Liver (tissue), 9 donors: ENCODE data around the gene CPS1. TPM values are rescaled to one million over a fixed set of nuclear protein-coding genes. Genes with fewer than 3 reads are reported as not detected.

Experiments used
- DNase-seq: peaks from one replicate; pipeline ENCODE4 v3.0.0-alpha.2; 2017; ENCODE audit warnings: low spot score
- H3K27ac ChIP-seq, 2 donors: one replicate each; pipeline ENCODE4 v1.7.0; 2013; ENCODE audit warnings: inconsistent platforms in 2 of 2, low read length in 2 of 2, control low read depth in 1 of 2, low read depth in 1 of 2, mild to moderate bottlenecking in 1 of 2
- H3K27me3 ChIP-seq, 4 donors: one replicate each; pipeline versions ENCODE4 v1.6.1 to v1.7.0; 2013; ENCODE audit warnings: low read length in 3 of 4, inconsistent platforms in 1 of 4, mild to moderate bottlenecking in 1 of 4, moderate library complexity in 1 of 4; ENCODE audit not compliant: control insufficient read depth in 4 of 4, insufficient read depth in 4 of 4
- H3K36me3 ChIP-seq, 4 donors: one replicate each; pipeline versions ENCODE4 v1.6.1 to v1.7.0; 2013; ENCODE audit warnings: low read length in 3 of 4, mild to moderate bottlenecking in 3 of 4, low read depth in 1 of 4, moderate library complexity in 1 of 4; ENCODE audit not compliant: control insufficient read depth in 4 of 4, insufficient read depth in 3 of 4
- H3K4me1 ChIP-seq, 4 donors: one replicate each; pipeline versions ENCODE4 v1.6.1 to v1.7.0; 2013; ENCODE audit warnings: low read length in 3 of 4, mild to moderate bottlenecking in 3 of 4, moderate library complexity in 1 of 4; ENCODE audit not compliant: control insufficient read depth in 4 of 4, insufficient read depth in 4 of 4
- H3K4me3 ChIP-seq, 3 donors: one replicate each; pipeline versions ENCODE4 v1.6.1 to v1.7.0; 2013; ENCODE audit warnings: low read length in 3 of 3, control low read depth in 1 of 3, low read depth in 1 of 3, mild to moderate bottlenecking in 1 of 3
- H3K9ac ChIP-seq, 2 donors: one replicate each; pipeline ENCODE4 v1.7.0; 2013; ENCODE audit warnings: low read length in 2 of 2, mild to moderate bottlenecking in 2 of 2, moderate library complexity in 2 of 2, control low read depth in 1 of 2, low read depth in 1 of 2
- H3K9me3 ChIP-seq, 4 donors: one replicate each; pipeline versions ENCODE4 v1.6.1 to v1.7.0; 2013; ENCODE audit warnings: low read length in 3 of 4; ENCODE audit not compliant: control insufficient read depth in 4 of 4
- EGR1 ChIP-seq, 2 donors: IDR thresholded peaks; 2 replicates each; pipeline ENCODE4 v1.6.1; 2016 to 2018; ENCODE audit warnings: antibody characterized with exemption in 2 of 2, low read depth in 2 of 2
- FOXA1 ChIP-seq: IDR thresholded peaks from 2 replicates; pipeline ENCODE4 v1.6.1; 2016; ENCODE audit warnings: antibody characterized with exemption
- FOXA2 ChIP-seq: IDR thresholded peaks from 2 replicates; pipeline ENCODE4 v1.6.1; 2016; ENCODE audit warnings: antibody characterized with exemption
- GABPA ChIP-seq, 2 donors: IDR thresholded peaks in 1 of 2; conservative IDR thresholded peaks in 1 of 2; 2 replicates each; pipeline ENCODE4 v1.6.1; 2016; ENCODE audit warnings: antibody characterized with exemption in 2 of 2, mild to moderate bottlenecking in 1 of 2, moderate library complexity in 1 of 2
- HNF4A ChIP-seq, 2 donors: conservative IDR thresholded peaks; 2 replicates each; pipeline ENCODE4 v1.6.1; 2016; ENCODE audit warnings: antibody characterized with exemption in 2 of 2, mild to moderate bottlenecking in 2 of 2
- HNF4G ChIP-seq: IDR thresholded peaks from 2 replicates; pipeline ENCODE4 v1.6.1; 2016; ENCODE audit warnings: antibody characterized with exemption
- JUND ChIP-seq, 2 donors: IDR thresholded peaks; 2 replicates each; pipeline ENCODE4 v1.6.1; 2016; ENCODE audit warnings: antibody characterized with exemption in 2 of 2
- RAD21 ChIP-seq, 2 donors: IDR thresholded peaks; 2 replicates each; pipeline ENCODE4 v1.6.1; 2016; ENCODE audit warnings: antibody characterized with exemption in 2 of 2, mild to moderate bottlenecking in 2 of 2
- RXRA ChIP-seq, 2 donors: IDR thresholded peaks; 2 replicates each; pipeline ENCODE4 v1.6.1; 2017 to 2018; ENCODE audit warnings: antibody characterized with exemption in 2 of 2, mild to moderate bottlenecking in 1 of 2
- SP1 ChIP-seq: IDR thresholded peaks from 2 replicates; pipeline ENCODE4 v1.6.1; 2018; ENCODE audit warnings: antibody characterized with exemption, mild to moderate bottlenecking
- TAF1 ChIP-seq: conservative IDR thresholded peaks from 2 replicates; pipeline ENCODE4 v1.6.1; 2016; ENCODE audit warnings: antibody characterized with exemption, mild to moderate bottlenecking
- YY1 ChIP-seq: IDR thresholded peaks from 2 replicates; pipeline ENCODE4 v1.6.1; 2016; ENCODE audit warnings: antibody characterized with exemption, mild to moderate bottlenecking
- WGBS: extraction: QIAGEN DNeasy Blood & Tissue Kit; methylation state at CpG from one replicate; pipeline ENCODE4 v1.1.7; 2013; 5-methylcytosine and 5-hydroxymethylcytosine counted together
- polyA plus RNA-seq, 2 donors: library from polyadenylated mRNA; stranded (reverse) in 1 of 2; unstranded in 1 of 2; fragments of 200-250 nt in 1 of 2; fragments of >200 nt in 1 of 2; fragmentation: Nextera tagmentation in 1 of 2; extraction: Ambion mirVana in 1 of 2; gene quantifications; one replicate each; pipeline versions ENCODE4 v1.2.1 to v1.2.3, GENCODE V29; 2013 to 2015
- total RNA-seq, 2 donors: library from RNA; depleted of rRNA; stranded (reverse); fragments of >200 nt; gene quantifications; one replicate each; pipeline ENCODE4 v1.2.3, GENCODE V29; 2014
- TF ChIP-seq, protein P1 (sequence below): IDR thresholded peaks from 2 replicates; pipeline ENCODE4 v1.6.1; 2016; ENCODE audit warnings: antibody characterized with exemption
- TF ChIP-seq, protein P2 (sequence below): IDR thresholded peaks from 2 replicates; pipeline ENCODE4 v1.6.1; 2016; ENCODE audit warnings: antibody characterized with exemption, mild to moderate bottlenecking
- TF ChIP-seq, protein P3 (sequence below): IDR thresholded peaks from 2 replicates; pipeline ENCODE4 v1.6.1; 2016; ENCODE audit warnings: antibody characterized with exemption
- TF ChIP-seq, protein P4 (sequence below): fragments of 150-350 bp; IDR thresholded peaks from 2 replicates; pipeline ENCODE4 v1.5.1; 2017; ENCODE audit warnings: improper control_type of control experiment, low read depth, low read length; ENCODE audit not compliant: missing input control
- TF ChIP-seq, protein P5 (sequence below): IDR thresholded peaks from 2 replicates; pipeline ENCODE4 v1.6.1; 2016; ENCODE audit warnings: antibody characterized with exemption
- donor health status: healthy.
- donor health status: healthy.
- donor health status: healthy.
- donor health status: healthy.
- donor health status: healthy.

Gene CPS1
- total and polyA plus RNA-seq, 4 donors: 469 to 930 (median 575) TPM

DNA sequence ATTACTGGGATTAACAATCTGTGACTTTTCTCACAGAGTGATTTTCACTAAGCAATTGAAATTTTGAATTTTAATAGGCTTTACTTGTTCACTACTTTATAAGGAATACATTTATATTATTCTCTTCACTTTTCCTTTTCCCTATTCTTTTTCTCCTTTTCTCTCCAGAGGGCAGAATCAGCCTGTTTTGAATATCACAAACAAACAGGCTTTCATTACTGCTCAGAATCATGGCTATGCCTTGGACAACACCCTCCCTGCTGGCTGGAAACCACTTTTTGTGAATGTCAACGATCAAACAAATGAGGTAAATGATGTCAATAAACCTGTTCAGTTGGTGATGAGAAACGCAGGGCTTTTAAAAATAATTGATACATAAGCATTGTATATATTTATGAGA is 35.3 kb downstream of the CPS1 start:
- DNase-seq: no peak
- WGBS: 45% methylated on average over 2 of the region's 2 CpGs
- Histone ChIP-seq H3K27ac (no peak overlapping the region), H3K9ac (no peak overlapping the region), H3K36me3 (peaks cover 8 to 97% (median 80%) of the 10 kb centered on the region in 4 donors), H3K9me3 (no peaks in the 10 kb centered on the region), H3K4me1 (no peaks in the 10 kb centered on the region), H3K4me3 (no peak overlapping the region), H3K27me3 (no peaks in the 10 kb centered on the region)
- TF ChIP-seq RXRA (IDR thresholded peaks at IDR 0.05) (no peak), TAF1 (no peak), YY1 (no peak), GABPA (IDR thresholded peaks at IDR 0.05 in 1 of 2, conservative IDR thresholded peaks at IDR 0.05 in 1 of 2) (no peak), FOXA1 (no peak), SP1 (no peak), EGR1 (IDR thresholded peaks at IDR 0.05; ENCODE audit: low read depth in 2 of 2) (no peak), HNF4G (no peak), JUND (IDR thresholded peaks at IDR 0.05) (no peak), FOXA2 (no peak), RAD21 (IDR thresholded peaks at IDR 0.05) (no peak), HNF4A (conservative IDR thresholded peaks at IDR 0.05) (no peak)
- TF ChIP-seq, protein P1, sequence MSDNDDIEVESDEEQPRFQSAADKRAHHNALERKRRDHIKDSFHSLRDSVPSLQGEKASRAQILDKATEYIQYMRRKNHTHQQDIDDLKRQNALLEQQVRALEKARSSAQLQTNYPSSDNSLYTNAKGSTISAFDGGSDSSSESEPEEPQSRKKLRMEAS: no peak
- TF ChIP-seq, protein P2, sequence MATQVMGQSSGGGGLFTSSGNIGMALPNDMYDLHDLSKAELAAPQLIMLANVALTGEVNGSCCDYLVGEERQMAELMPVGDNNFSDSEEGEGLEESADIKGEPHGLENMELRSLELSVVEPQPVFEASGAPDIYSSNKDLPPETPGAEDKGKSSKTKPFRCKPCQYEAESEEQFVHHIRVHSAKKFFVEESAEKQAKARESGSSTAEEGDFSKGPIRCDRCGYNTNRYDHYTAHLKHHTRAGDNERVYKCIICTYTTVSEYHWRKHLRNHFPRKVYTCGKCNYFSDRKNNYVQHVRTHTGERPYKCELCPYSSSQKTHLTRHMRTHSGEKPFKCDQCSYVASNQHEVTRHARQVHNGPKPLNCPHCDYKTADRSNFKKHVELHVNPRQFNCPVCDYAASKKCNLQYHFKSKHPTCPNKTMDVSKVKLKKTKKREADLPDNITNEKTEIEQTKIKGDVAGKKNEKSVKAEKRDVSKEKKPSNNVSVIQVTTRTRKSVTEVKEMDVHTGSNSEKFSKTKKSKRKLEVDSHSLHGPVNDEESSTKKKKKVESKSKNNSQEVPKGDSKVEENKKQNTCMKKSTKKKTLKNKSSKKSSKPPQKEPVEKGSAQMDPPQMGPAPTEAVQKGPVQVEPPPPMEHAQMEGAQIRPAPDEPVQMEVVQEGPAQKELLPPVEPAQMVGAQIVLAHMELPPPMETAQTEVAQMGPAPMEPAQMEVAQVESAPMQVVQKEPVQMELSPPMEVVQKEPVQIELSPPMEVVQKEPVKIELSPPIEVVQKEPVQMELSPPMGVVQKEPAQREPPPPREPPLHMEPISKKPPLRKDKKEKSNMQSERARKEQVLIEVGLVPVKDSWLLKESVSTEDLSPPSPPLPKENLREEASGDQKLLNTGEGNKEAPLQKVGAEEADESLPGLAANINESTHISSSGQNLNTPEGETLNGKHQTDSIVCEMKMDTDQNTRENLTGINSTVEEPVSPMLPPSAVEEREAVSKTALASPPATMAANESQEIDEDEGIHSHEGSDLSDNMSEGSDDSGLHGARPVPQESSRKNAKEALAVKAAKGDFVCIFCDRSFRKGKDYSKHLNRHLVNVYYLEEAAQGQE: no peak
- TF ChIP-seq, protein P3, sequence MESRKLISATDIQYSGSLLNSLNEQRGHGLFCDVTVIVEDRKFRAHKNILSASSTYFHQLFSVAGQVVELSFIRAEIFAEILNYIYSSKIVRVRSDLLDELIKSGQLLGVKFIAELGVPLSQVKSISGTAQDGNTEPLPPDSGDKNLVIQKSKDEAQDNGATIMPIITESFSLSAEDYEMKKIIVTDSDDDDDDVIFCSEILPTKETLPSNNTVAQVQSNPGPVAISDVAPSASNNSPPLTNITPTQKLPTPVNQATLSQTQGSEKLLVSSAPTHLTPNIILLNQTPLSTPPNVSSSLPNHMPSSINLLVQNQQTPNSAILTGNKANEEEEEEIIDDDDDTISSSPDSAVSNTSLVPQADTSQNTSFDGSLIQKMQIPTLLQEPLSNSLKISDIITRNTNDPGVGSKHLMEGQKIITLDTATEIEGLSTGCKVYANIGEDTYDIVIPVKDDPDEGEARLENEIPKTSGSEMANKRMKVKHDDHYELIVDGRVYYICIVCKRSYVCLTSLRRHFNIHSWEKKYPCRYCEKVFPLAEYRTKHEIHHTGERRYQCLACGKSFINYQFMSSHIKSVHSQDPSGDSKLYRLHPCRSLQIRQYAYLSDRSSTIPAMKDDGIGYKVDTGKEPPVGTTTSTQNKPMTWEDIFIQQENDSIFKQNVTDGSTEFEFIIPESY: no peak
- TF ChIP-seq, protein P4, sequence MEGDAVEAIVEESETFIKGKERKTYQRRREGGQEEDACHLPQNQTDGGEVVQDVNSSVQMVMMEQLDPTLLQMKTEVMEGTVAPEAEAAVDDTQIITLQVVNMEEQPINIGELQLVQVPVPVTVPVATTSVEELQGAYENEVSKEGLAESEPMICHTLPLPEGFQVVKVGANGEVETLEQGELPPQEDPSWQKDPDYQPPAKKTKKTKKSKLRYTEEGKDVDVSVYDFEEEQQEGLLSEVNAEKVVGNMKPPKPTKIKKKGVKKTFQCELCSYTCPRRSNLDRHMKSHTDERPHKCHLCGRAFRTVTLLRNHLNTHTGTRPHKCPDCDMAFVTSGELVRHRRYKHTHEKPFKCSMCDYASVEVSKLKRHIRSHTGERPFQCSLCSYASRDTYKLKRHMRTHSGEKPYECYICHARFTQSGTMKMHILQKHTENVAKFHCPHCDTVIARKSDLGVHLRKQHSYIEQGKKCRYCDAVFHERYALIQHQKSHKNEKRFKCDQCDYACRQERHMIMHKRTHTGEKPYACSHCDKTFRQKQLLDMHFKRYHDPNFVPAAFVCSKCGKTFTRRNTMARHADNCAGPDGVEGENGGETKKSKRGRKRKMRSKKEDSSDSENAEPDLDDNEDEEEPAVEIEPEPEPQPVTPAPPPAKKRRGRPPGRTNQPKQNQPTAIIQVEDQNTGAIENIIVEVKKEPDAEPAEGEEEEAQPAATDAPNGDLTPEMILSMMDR: no peak
- TF ChIP-seq, protein P5, sequence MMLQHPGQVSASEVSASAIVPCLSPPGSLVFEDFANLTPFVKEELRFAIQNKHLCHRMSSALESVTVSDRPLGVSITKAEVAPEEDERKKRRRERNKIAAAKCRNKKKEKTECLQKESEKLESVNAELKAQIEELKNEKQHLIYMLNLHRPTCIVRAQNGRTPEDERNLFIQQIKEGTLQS: no peak

DNA sequence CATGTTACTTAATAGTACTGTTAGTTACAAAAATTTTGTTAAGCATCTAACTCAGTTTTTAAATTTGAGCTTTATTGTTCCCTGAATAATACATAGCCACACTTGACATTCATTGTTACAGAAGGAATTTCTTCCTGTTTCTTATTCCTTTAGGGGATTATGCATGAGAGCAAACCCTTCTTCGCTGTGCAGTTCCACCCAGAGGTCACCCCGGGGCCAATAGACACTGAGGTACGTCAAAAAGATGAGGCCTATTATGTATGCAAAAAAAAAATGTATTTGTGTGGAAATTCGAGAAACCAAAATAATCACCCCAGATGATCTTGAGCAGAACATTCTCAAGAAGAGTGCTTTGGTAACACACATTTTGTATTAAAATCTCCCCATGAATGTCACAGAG is 36.3 kb downstream of the CPS1 start:
- TF ChIP-seq FOXA1: no peak
- no peak for TF ChIP-seq HNF4G
- TF ChIP-seq EGR1 (IDR thresholded peaks at IDR 0.05; ENCODE audit: low read depth in 2 of 2): no peak
- TF ChIP-seq, protein P2: no peak
- TF ChIP-seq SP1: no peak
- no peak for TF ChIP-seq GABPA (IDR thresholded peaks at IDR 0.05 in 1 of 2, conservative IDR thresholded peaks at IDR 0.05 in 1 of 2)
- TF ChIP-seq RAD21 (IDR thresholded peaks at IDR 0.05): no peak
- TF ChIP-seq YY1: no peak
- TF ChIP-seq RXRA (IDR thresholded peaks at IDR 0.05): no peak
- no peak for TF ChIP-seq TAF1
- no peak for TF ChIP-seq HNF4A (conservative IDR thresholded peaks at IDR 0.05)
- WGBS: 81% methylated on average over 4 of the region's 4 CpGs
- H3K9me3 ChIP-seq: no peaks in the 10 kb centered on the region
- DNase-seq: no peak
- H3K9ac ChIP-seq: no peak overlapping the region
- no peaks in the 10 kb centered on the region for H3K4me1 ChIP-seq
- H3K27ac ChIP-seq: no peak overlapping the region
- H3K4me3 ChIP-seq: no peak overlapping the region
- H3K27me3 ChIP-seq: no peaks in the 10 kb centered on the region
- H3K36me3 ChIP-seq: peaks cover 8 to 97% (median 80%) of the 10 kb centered on the region in 4 donors
